OCI-LY7 (cell line): ENCODE measurements around the gene LCP2. TPM values are rescaled to one million over a fixed set of nuclear protein-coding genes. Genes with fewer than 3 reads are reported as not detected.

Source experiments
- BruUV-seq: library from RNA; stranded (reverse); fragments of 400-500 nt; replicated peaks from 2 replicates; lab custom pipeline; 2021; lab: Mats Ljungman, UMichigan
- CTCF ChIA-PET: fragments of 300-600 bp; sonication (Branson Sonifier 250); formaldehyde crosslinking; loops from one replicate; lab custom pipeline; 2022; ENCODE audit warnings: antibody characterized with exemption; ENCODE audit not compliant: unreplicated experiment; lab: Charles Lee
- POLR2A ChIA-PET: fragments of 300-600 bp; sonication (Branson Sonifier 250); formaldehyde crosslinking; loops from one replicate; lab custom pipeline; 2022; ENCODE audit warnings: antibody characterized with exemption; lab: Charles Lee
- DNase-seq: peaks from one replicate; pipeline ENCODE4 v3.0.0-alpha.2; 2015; ENCODE audit warnings: low spot score
- H2AFZ ChIP-seq: fragments of 200-600 bp; sonication (generic), shearing (Covaris generic); 2 replicates; pipeline ENCODE4 v1.6.1; 2014; ENCODE audit warnings: mild to moderate bottlenecking, antibody characterized with exemption, low read length, moderate library complexity
- H3K27ac ChIP-seq: fragments of 200-600 bp; sonication (generic); 2 replicates; pipeline ENCODE4 v1.5.1; 2014; ENCODE audit warnings: mixed run types, low read depth, mild to moderate bottlenecking, moderate library complexity, low read length, inconsistent platforms; ENCODE audit not compliant: poor library complexity, severe bottlenecking
- H3K36me3 ChIP-seq: fragments of 200-600 bp; sonication (generic); 2 replicates; pipeline ENCODE4 v1.6.1; 2014; ENCODE audit warnings: mild to moderate bottlenecking, antibody characterized with exemption, low read length, moderate library complexity, mixed read lengths; ENCODE audit not compliant: insufficient read depth
- H3K4me1 ChIP-seq: fragments of 200-600 bp; sonication (generic); 2 replicates; pipeline ENCODE4 v1.5.1; 2014; ENCODE audit warnings: mild to moderate bottlenecking, low read length; ENCODE audit not compliant: insufficient read depth, poor library complexity, severe bottlenecking
- H3K4me2 ChIP-seq: fragments of 200-600 bp; sonication (generic); 2 replicates; pipeline ENCODE4 v1.6.1; 2014; ENCODE audit warnings: mild to moderate bottlenecking, low read length
- H3K4me3 ChIP-seq: fragments of 200-600 bp; sonication (generic); 2 replicates; pipeline ENCODE4 v1.5.1; 2014; ENCODE audit warnings: mild to moderate bottlenecking, low read depth, low read length; ENCODE audit not compliant: poor library complexity, severe bottlenecking
- H3K79me2 ChIP-seq: fragments of 200-600 bp; sonication (generic); 2 replicates; pipeline ENCODE4 v1.6.1; 2016; ENCODE audit warnings: low read depth, mild to moderate bottlenecking, low read length, moderate library complexity, mixed read lengths; ENCODE audit not compliant: insufficient read depth
- H3K9me2 ChIP-seq: fragments of 200-600 bp; sonication (generic); 2 replicates; pipeline ENCODE4 v1.6.1; 2016; ENCODE audit warnings: mild to moderate bottlenecking, low read length, mixed read lengths; ENCODE audit not compliant: insufficient read depth
- H3K9me3 ChIP-seq: fragments of 200-600 bp; sonication (generic); 2 replicates; pipeline ENCODE4 v1.6.1; 2014; ENCODE audit warnings: mild to moderate bottlenecking, mixed run types, low read length, mixed read lengths
- H4K20me1 ChIP-seq: fragments of 200-600 bp; sonication (generic); 2 replicates; pipeline ENCODE4 v1.6.1; 2014; ENCODE audit warnings: mild to moderate bottlenecking, antibody characterized with exemption, low read length, moderate library complexity, mixed read lengths; ENCODE audit not compliant: insufficient read depth
- EZH2phosphoT487 ChIP-seq: fragments of 200-600 bp; sonication (generic); IDR thresholded peaks from 2 replicates; pipeline ENCODE4 v1.6.1; 2018; ENCODE audit warnings: low read depth, borderline replicate concordance, mild to moderate bottlenecking, mixed run types, antibody characterized with exemption, low read length, moderate library complexity, mixed read lengths
- intact Hi-C: fragments of 100-400 bp; cut with micrococcal nuclease; formaldehyde crosslinking; loops from one replicate; pipeline ENCODE4 v1.10.0; 2022; ENCODE audit not compliant: unreplicated experiment
- total RNA-seq, 2 experiments: library from RNA; depleted of rRNA in 1 of 2; stranded (reverse); fragments of >200 nt in 1 of 2; shearing (Covaris generic) in 1 of 2; gene quantifications; 2 replicates each; pipeline ENCODE4 v1.2.3, GENCODE V29; 2014 to 2022
- TF ChIP-seq, protein P1 (sequence below): fragments of 200-600 bp; sonication (generic); conservative IDR thresholded peaks from 2 replicates; pipeline ENCODE4 v1.5.1; 2014; ENCODE audit warnings: mild to moderate bottlenecking, antibody characterized with exemption, low read length, moderate library complexity, mixed read lengths

Gene LCP2
- total RNA-seq, 2 experiments from 2014 or later: 2.6 TPM; not detected in 1

DNA sequence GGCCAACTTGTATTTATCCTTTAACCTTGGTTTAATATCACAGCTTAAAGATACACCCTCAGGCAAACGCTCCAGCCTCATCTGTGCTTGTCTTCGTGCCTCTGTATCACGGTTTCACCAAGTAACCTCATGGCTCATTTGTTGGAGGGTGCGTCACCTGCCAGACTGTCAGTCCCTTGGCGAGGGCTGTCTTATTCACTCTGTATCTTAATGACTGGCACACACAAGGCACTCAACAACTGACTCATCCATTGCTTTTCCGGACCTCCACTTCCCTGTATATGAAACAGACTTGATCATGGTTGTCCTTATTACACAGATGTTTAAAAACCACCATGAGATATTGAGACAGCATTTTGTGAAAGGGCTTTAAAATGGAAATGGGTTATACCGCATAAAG lies 28.0 kb downstream of the LCP2 start:
- ChIA-PET POLR2A (no interaction called here), CTCF (interaction anchor here (0.6 kb wide), 1 partner anchor 9 kb away, joined by 3 read pairs; no protein-coding TSS in a partner anchor)
- H4K20me1 ChIP-seq: no peaks in the 10 kb centered on the region
- no peak overlapping the region for H3K27ac ChIP-seq
- no peaks in the 10 kb centered on the region for H3K36me3 ChIP-seq
- TF ChIP-seq EZH2phosphoT487: no peak
- TF ChIP-seq, protein P1, sequence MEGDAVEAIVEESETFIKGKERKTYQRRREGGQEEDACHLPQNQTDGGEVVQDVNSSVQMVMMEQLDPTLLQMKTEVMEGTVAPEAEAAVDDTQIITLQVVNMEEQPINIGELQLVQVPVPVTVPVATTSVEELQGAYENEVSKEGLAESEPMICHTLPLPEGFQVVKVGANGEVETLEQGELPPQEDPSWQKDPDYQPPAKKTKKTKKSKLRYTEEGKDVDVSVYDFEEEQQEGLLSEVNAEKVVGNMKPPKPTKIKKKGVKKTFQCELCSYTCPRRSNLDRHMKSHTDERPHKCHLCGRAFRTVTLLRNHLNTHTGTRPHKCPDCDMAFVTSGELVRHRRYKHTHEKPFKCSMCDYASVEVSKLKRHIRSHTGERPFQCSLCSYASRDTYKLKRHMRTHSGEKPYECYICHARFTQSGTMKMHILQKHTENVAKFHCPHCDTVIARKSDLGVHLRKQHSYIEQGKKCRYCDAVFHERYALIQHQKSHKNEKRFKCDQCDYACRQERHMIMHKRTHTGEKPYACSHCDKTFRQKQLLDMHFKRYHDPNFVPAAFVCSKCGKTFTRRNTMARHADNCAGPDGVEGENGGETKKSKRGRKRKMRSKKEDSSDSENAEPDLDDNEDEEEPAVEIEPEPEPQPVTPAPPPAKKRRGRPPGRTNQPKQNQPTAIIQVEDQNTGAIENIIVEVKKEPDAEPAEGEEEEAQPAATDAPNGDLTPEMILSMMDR: no peak
- intact Hi-C loops: loop anchor here (2.0 kb wide), 1 partner anchor 151 kb away; no protein-coding TSS in a partner anchor
- no peak for DNase-seq
- no peaks in the 10 kb centered on the region for H3K9me3 ChIP-seq
- no peaks in the 10 kb centered on the region for H3K79me2 ChIP-seq
- peaks cover 6% of the 10 kb centered on the region for H3K4me1 ChIP-seq
- BruUV-seq: no TSS peak
- no peak overlapping the region for H3K4me3 ChIP-seq
- no peaks in the 10 kb centered on the region for H3K9me2 ChIP-seq
- no peak overlapping the region for H2AFZ ChIP-seq
- no peak overlapping the region for H3K4me2 ChIP-seq

DNA sequence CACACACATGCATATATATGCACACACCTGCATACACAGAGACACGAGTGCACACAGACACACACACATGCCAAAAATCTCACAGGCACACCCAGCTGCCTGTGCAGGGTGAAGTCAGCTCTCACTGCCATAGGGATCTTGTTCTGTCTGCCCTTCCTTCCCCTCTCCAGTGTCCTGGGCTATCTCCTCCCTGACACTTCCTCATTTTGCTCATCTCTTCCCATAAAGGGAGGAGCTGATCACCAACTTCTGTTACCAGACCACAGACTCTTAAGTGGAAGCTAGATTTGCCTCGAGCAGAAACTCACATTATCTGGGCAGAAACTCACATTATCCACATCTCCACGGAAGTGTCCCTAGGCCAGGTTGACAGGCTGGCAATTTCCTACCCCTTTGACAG lies 28.7 kb downstream of the LCP2 start:
- H4K20me1 ChIP-seq: no peaks in the 10 kb centered on the region
- no TSS peak for BruUV-seq
- ChIA-PET POLR2A (no interaction called here), CTCF (interaction anchor here (0.6 to 1.2 kb wide), 3 partner anchors 10 to 76 kb away, joined by 3 to 5 read pairs (median 5); no protein-coding TSS in a partner anchor)
- H3K4me2 ChIP-seq: no peak overlapping the region
- no peak overlapping the region for H2AFZ ChIP-seq
- no peaks in the 10 kb centered on the region for H3K79me2 ChIP-seq
- intact Hi-C loops: loop anchor here (1.0 to 2.0 kb wide), 2 partner anchors 70 to 152 kb away; no protein-coding TSS in a partner anchor
- H3K36me3 ChIP-seq: no peaks in the 10 kb centered on the region
- no peaks in the 10 kb centered on the region for H3K9me3 ChIP-seq
- no peak overlapping the region for H3K4me3 ChIP-seq
- no peak for DNase-seq
- H3K9me2 ChIP-seq: no peaks in the 10 kb centered on the region
- TF ChIP-seq EZH2phosphoT487: no peak
- TF ChIP-seq, protein P1: no peak
- peaks cover 6% of the 10 kb centered on the region for H3K4me1 ChIP-seq
- H3K27ac ChIP-seq: no peak overlapping the region

DNA sequence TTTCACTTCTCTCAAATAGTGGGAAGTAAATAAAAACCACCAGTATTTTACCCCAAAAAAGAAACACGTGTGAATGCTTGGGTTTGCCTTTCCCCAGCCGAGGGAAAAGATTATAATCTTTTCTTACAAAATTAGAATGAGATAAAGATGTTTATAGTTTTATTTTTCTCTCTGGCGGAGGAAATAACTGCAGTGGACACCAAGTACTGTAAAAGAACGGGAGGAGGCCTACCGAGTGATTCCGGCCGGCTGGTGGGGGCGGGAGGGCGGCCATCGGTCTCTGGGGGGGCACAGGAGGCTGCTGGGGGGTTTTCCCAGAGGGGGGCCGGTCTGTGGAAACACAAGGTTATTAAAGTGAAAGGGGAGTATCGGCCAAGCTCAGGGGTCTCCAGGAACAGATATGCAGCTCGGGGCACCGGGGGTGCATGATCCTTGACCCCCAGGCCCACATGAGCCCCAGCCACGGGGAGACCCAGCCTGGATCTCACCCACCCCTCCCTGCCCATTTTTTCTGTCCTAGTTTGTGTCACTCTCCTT lies 29.4 kb downstream of the LCP2 start:
- CTCF ChIA-PET: interaction anchor here (0.6 to 1.2 kb wide), 2 partner anchors 63 to 77 kb away, joined by 5 read pairs; no protein-coding TSS in a partner anchor
- no peak for DNase-seq

More for the DNA sequence above, 29.4 kb downstream of the LCP2 start:
- Histone ChIP-seq H4K20me1 (no peaks in the 10 kb centered on the region), H3K4me3 (no peak overlapping the region), H3K36me3 (no peaks in the 10 kb centered on the region), H3K9me3 (no peaks in the 10 kb centered on the region), H3K4me2 (peak overlapping the region; percentile 50), H3K27ac (no peak overlapping the region), H3K9me2 (no peaks in the 10 kb centered on the region), H2AFZ (peak overlapping the region; percentile 66; the same call in 1 of the 2 replicates), H3K4me1 (peaks cover 6% of the 10 kb centered on the region), H3K79me2 (no peaks in the 10 kb centered on the region)
- POLR2A ChIA-PET: no interaction called here
- no peak for TF ChIP-seq EZH2phosphoT487
- TF ChIP-seq, protein P1: peak; percentile 42; the same call in 1 of the 2 replicates
- BruUV-seq: no TSS peak
- intact Hi-C loops: loop anchor here (1.0 to 2.0 kb wide), 2 partner anchors 71 to 153 kb away; no protein-coding TSS in a partner anchor
